ENCODE measurements around the gene ENTPD1. TPM values are rescaled to one million over a fixed set of nuclear protein-coding genes. Genes with fewer than 3 reads are reported as not detected.
"Not testable (repeated sequence)": the region's sequence is repeated elsewhere in the genome, so short reads cannot be mapped to it uniquely, and the experiment has no call there.

The ENTPD1 gene
- total and polyA plus RNA-seq, 8 donors: 3.7 to 56.7 (median 9.7) TPM

GRCh38 chr10:95889830-95890229, 133.9 kb downstream of the ENTPD1 start:
- TF ChIP-seq CTCF (IDR thresholded peaks at IDR 0.05) (no peak), EP300 (IDR thresholded peaks at IDR 0.05) (no peak), POLR2AphosphoS5 (IDR thresholded peaks at IDR 0.05) (no peak), POLR2A (IDR thresholded peaks at IDR 0.05) (no peak)

DNA sequence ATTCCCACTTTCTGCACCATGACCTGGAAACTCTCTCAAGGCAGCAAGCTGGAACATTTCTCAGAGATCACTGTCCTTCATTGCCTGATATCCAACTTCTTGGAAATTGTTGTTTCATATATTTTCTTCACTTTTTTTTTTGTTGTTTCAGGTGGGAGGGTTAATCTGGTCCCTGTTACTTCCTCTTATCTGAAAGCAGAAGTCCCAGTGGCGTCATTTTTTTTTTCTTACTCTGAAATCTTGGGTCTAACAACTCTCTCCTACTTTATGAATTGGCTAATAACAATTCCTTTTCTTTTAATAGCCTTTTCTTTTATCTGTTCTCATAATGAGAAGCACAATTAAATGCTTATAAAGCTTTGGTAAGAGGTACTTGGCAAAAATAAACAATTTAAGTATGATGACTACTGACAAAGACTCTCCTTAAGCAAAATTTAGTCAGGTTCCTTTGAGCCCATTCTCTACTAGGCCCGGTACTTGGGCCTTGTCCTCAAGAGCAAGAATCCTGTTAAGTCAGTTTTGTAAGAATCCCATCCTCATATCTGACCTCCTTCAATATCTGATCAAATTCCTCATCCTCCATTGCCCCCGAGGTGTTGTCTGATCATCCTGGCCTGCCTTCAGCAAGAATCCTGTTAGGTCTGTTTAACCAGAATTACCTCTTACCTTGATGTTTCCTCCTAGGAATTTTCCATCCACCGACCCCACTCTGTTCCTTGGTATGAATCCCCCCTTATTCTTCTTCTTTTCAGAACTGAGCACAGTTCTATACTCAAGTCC, 140.3 kb downstream of the ENTPD1 start:
- peaks cover 0 to 63% (median 35%) of the 10 kb centered on the region in 4 donors for H3K36me3 ChIP-seq

More at GRCh38 chr10:95889830-95890229, 133.9 kb downstream of the ENTPD1 start:
- 58 to 71% (median 65%) methylated on average over 2 of the region's 2 CpGs for WGBS, 5 donors
- Histone ChIP-seq H3K9me3 (no peaks in the 10 kb centered on the region), H3K4me3 (no peak overlapping the region), H3K4me1 (no peaks in the 10 kb centered on the region), H3K27me3 (no peaks in the 10 kb centered on the region), H3K27ac (no peak overlapping the region), H3K36me3 (peaks cover 0 to 24% (median 17%) of the 10 kb centered on the region in 4 donors)
- no peak for DNase-seq
- intact Hi-C loops (cut with DNase I; ENCODE audit: low total_unique reads): no loop called here

GRCh38 chr10:95905897-95906580, 150.1 kb downstream of the ENTPD1 start:
- DNase-seq; H3K4me3 ChIP-seq; H3K27ac ChIP-seq; H3K27me3 ChIP-seq; intact Hi-C loops (cut with DNase I; ENCODE audit: low total_unique reads); H3K9me3 ChIP-seq: not testable (repeated sequence)
- WGBS, 5 donors: 91 to 99% (median 96%) methylated on average over 12 of the region's 12 CpGs
- Histone ChIP-seq H3K36me3 (peaks cover 0 to 35% (median 15%) of the 10 kb centered on the region in 4 donors), H3K4me1 (peaks cover 3 to 11% (median 6%) of the 10 kb centered on the region in 4 donors)

More for the DNA sequence above, 140.3 kb downstream of the ENTPD1 start:
- DNase-seq: no peak
- no peaks in the 10 kb centered on the region for H3K27me3 ChIP-seq
- H3K4me1 ChIP-seq: no peaks in the 10 kb centered on the region
- TF ChIP-seq EP300 (IDR thresholded peaks at IDR 0.05): no peak
- no peak for TF ChIP-seq POLR2A (IDR thresholded peaks at IDR 0.05)
- TF ChIP-seq POLR2AphosphoS5 (IDR thresholded peaks at IDR 0.05): no peak
- no peak for TF ChIP-seq CTCF (IDR thresholded peaks at IDR 0.05)
- H3K4me3 ChIP-seq: no peak overlapping the region
- 90 to 96% (median 93%) methylated on average over 4 of the region's 4 CpGs for WGBS, 5 donors
- no peaks in the 10 kb centered on the region for H3K9me3 ChIP-seq
- H3K27ac ChIP-seq: no peak overlapping the region
- intact Hi-C loops (cut with DNase I; ENCODE audit: low total_unique reads): no loop called here

GRCh38 chr10:95906677-95907455, 150.9 kb downstream of the ENTPD1 start:
- intact Hi-C loops (cut with DNase I; ENCODE audit: low total_unique reads): no loop called here
- peak overlapping the region; percentile 56 to 82 (median 78) for H3K4me3 ChIP-seq
- H3K4me1 ChIP-seq: peaks cover 3 to 11% (median 6%) of the 10 kb centered on the region in 4 donors
- peak overlapping the region; percentile 77 to 91 (median 88) for H3K27ac ChIP-seq
- peaks cover 0 to 26% (median 15%) of the 10 kb centered on the region in 4 donors for H3K36me3 ChIP-seq
- peak; percentile 51 to 83 for DNase-seq
- no peaks in the 10 kb centered on the region for H3K27me3 ChIP-seq
- 9 to 12% (median 10%) methylated on average over 22 of the region's 22 CpGs for WGBS, 5 donors
- TF ChIP-seq POLR2A (IDR thresholded peaks at IDR 0.05): no peak
- TF ChIP-seq EP300 (IDR thresholded peaks at IDR 0.05): no peak
- no peak for TF ChIP-seq CTCF (IDR thresholded peaks at IDR 0.05)
- TF ChIP-seq POLR2AphosphoS5 (IDR thresholded peaks at IDR 0.05): no peak
- no peaks in the 10 kb centered on the region for H3K9me3 ChIP-seq
